D721Med (cell line): ENCODE data around the gene ROGDI.

Experiments used
- DNase-seq: peaks from one replicate; pipeline ENCODE4 v3.0.0; 2011; ENCODE audit warnings: low spot score; ENCODE audit not compliant: insufficient read length
- FAIRE-seq: peaks from 2 replicates; lab custom pipeline; 2011; peaks lifted over from hg19 to GRCh38; lab: Jason Lieb, UNC
- TF ChIP-seq, protein P1 (sequence below): IDR thresholded peaks from 2 replicates; pipeline ENCODE4 v1.5.1; 2012; ENCODE audit warnings: mild to moderate bottlenecking, control low read depth; ENCODE audit not compliant: insufficient read depth; ENCODE audit errors: missing control alignments

Gene ROGDI

DNA sequence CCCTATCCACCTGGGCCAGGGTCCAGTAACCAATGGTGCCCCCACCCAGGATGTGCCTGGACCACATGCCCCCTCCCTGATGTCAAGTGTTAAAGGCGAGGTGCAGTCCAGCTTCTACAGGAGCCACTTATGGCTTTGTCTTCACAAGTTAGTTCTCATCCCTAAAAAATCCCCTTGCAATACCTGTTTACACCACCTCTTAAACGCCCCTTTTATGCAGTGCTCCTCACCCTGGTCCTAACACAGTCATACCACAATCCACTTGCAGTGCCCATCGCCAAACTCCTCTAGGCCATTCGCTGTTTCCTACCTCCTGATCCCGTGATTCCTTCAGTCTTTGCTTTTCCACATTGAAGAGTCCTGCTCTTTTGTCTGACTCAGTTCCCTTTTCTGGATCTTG lies 37.5 kb upstream of the ROGDI start:
- FAIRE-seq (no peak), DNase-seq (no peak)
- TF ChIP-seq, protein P1, sequence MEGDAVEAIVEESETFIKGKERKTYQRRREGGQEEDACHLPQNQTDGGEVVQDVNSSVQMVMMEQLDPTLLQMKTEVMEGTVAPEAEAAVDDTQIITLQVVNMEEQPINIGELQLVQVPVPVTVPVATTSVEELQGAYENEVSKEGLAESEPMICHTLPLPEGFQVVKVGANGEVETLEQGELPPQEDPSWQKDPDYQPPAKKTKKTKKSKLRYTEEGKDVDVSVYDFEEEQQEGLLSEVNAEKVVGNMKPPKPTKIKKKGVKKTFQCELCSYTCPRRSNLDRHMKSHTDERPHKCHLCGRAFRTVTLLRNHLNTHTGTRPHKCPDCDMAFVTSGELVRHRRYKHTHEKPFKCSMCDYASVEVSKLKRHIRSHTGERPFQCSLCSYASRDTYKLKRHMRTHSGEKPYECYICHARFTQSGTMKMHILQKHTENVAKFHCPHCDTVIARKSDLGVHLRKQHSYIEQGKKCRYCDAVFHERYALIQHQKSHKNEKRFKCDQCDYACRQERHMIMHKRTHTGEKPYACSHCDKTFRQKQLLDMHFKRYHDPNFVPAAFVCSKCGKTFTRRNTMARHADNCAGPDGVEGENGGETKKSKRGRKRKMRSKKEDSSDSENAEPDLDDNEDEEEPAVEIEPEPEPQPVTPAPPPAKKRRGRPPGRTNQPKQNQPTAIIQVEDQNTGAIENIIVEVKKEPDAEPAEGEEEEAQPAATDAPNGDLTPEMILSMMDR = no peak

DNA sequence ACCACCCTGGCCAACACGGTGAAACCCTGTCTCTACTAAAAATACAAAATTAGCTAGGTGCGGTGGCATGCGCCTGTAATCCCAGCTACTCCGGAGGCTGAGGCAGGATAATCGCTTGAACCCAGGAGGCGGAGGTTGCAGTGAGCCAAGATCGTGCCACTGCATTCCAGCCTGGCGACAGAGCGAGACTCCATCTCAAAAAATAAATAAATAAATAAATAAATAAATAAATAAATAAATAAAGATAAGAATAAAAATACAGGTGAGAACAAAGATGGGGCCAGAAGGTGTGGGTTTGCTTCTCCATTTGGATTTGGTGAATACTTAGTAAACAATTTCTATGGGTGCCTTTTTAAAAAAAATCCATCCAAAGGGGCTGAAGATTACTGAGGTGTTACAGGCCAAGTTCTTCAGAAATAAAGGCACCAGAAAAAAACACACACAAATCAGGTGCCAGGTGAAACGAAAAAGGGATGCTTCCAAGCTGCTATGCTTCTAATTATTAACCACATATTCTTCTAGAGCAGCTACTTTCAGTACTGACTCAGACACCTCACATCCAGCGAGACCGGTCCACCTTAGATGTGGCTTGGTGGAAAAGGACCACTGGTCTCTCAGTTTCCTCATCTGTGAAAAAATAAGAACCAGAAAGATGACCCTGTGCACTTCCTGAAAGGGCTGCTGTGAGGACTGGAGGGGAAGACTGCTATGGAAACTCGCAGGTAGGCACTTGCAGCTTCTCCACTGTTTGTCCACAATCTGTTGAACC lies 35.5 kb upstream of the ROGDI start:
- DNase-seq = no peak
- FAIRE-seq = no peak
- TF ChIP-seq, protein P1 = no peak

DNA sequence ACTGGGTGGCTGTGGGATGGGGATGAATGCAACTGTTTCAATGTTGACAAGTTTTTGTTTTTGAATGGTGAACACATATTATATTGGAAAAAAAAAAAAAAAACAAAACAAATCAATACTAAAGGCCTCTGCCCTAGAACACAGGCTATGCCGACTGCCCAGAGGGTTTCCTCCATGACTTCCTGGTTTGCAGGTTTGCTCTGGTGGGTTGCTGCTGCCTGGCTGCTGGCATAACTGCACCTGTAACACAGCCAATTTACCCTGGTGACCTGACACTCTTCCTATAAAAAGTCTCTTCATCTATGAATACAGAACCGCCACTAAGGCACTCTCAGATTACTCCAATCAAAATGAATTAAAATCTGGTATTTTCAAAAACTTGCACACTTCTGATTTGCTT lies 34.3 kb upstream of the ROGDI start:
- no peak for FAIRE-seq
- TF ChIP-seq, protein P1 = no peak
- DNase-seq = no peak

DNA sequence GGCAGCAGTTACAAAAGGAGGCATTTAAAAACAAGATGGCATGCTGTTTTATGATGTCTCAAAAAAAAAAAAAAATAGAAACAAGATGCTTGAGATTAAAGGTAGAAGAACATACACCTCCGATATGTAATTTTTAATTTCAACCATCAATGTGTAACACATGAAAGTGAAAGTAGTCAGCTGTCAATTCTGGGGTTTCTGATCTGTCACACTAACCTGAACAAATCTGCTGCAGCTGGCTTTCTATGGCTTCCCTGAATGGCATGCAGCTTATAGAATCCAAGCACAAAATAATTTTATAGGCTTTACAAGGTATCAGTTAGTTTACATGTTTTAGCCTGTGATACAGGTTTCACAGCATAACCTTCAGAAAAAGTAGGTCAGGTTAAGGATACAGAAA lies 31.2 kb upstream of the ROGDI start:
- no peak for DNase-seq
- TF ChIP-seq, protein P1 = no peak
- FAIRE-seq = no peak

DNA sequence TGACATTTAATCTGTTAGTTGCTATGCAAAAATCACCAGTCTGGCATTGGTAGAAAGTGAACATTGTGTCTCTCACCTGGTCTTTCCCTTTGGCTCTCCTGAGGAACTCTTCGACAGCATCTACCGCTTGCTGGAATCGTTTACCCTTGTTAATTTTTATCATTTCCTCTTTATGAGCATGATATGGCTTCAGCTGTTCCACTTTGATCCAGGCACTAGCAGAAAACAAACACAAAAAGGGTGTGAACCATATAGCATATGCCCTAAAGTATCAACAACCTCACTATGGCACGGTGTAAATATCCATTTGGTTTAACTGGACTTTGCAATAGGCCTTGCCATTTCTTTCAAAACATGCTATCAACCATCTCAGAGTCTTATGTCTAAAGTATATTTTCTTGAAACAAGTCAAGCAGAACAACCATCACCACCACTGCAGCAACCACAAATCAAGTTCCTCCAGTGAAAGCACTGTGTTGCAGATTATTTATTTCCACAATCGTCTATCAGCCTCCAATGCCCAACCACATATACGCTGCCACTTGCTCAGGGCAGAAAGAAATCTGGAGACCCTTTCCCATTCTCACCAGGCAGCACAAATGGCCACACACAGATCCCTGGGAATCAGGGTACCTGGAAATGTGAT lies 30.4 kb upstream of the ROGDI start:
- FAIRE-seq (no peak), DNase-seq (no peak)
- TF ChIP-seq, protein P1 = no peak

DNA sequence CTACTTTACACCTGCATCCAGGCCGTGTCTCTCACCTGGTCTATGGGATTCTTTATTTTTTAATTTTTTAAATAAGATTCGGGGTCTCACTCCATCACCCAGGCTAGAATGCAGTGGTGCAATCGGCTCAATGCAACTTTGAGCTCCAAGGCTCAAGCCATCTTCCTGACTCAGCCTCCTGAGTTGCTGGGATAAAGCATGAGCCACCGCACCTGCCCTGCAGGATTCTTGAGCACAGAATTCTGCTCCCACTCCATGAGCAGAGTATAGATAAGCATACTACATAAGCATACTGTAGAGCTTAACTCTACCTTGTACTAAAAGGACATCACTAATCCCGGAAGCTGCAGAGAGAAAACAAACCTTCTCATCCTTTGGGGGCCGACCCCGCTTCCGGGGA lies 29.2 kb upstream of the ROGDI start:
- TF ChIP-seq, protein P1 = no peak
- no peak for DNase-seq
- FAIRE-seq = no peak

DNA sequence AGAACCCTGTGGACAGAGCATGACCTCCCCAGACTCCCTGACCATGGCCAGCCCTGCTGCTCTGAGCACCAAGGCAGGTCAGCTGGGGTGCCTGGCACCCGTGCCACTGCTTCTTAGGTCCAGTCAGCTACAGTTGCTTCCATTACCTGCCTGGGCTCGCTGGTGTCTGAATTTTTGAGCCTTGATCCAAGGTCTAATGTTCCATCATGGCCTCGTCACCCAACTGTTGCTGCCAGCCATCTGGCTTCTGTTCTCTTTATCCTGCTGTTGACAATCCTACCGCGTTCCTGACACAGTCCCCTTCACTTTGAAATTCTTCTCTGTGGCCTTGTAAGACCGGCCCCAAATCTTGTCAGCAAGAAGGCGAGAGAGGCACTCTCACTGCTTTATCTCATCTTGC lies 28.0 kb upstream of the ROGDI start:
- DNase-seq (no peak), FAIRE-seq (no peak)
- TF ChIP-seq, protein P1 = no peak
